Lung microvascular endothelial cell (primary cell): Measurements from ENCODE around the gene IFT43. TPM values are rescaled to one million over a fixed set of nuclear protein-coding genes. Genes with fewer than 3 reads are reported as not detected.

Source experiments
- DNase-seq, 2 donors: peaks; one replicate each; pipeline versions ENCODE4 v3.0.0 to v3.0.0-alpha.2; 2010; ENCODE audit warnings: low read depth in 2 of 2
- total RNA-seq: library from RNA; depleted of rRNA; stranded (reverse); fragments of >200 nt; gene quantifications from 2 replicates; pipeline ENCODE4 v1.2.1, GENCODE V29; 2014

IFT43 gene
- total RNA-seq, 1 donor from 2014 or later = 22.6 TPM

DNA sequence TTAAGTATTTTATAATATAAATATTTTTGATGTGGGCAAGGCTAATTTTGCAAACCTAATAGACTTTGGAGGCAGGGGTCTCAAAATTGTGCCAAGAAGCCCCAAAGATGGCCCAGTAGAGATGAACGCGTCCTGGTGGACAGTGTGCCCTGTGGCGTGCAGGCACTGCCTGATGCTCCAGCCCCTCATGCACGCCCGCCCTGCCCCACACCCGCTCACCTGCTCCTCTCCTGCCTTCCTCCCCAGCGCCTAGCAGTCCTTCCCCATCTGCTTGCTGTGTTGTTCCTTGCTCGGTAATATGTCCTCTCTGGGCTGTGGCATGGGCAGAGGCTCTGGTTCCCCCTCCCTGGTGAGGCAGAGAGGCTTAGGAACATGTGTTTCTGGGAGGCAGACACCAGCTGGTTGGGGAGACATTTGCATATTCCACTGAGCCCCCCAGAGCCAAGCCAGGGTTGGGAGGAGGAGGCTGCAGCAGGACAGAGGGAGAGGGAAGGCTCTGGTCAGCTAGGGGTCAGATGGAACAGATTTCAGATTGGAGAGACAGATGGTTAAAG lies 119.3 kb downstream of the IFT43 start:
- no peak for DNase-seq

DNA sequence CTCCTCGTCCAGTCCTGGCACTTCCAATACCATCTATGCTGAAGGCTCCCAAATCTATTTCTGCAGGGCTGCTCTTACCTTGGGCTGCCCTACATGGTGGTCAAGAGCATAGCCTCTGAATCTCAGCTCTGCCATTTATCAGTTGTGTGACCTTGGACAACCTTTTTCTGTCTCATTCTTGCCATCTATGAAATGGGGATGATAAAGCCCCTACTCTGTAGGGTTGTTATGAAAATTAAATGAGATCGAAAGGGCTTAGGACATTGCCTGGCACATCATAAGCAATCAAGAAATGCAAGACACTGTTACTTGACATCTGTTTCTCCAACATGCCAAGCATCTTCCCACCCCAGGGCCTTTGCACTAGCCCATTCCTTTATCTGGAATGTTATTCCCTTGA lies 120.6 kb downstream of the IFT43 start:
- no peak for DNase-seq

DNA sequence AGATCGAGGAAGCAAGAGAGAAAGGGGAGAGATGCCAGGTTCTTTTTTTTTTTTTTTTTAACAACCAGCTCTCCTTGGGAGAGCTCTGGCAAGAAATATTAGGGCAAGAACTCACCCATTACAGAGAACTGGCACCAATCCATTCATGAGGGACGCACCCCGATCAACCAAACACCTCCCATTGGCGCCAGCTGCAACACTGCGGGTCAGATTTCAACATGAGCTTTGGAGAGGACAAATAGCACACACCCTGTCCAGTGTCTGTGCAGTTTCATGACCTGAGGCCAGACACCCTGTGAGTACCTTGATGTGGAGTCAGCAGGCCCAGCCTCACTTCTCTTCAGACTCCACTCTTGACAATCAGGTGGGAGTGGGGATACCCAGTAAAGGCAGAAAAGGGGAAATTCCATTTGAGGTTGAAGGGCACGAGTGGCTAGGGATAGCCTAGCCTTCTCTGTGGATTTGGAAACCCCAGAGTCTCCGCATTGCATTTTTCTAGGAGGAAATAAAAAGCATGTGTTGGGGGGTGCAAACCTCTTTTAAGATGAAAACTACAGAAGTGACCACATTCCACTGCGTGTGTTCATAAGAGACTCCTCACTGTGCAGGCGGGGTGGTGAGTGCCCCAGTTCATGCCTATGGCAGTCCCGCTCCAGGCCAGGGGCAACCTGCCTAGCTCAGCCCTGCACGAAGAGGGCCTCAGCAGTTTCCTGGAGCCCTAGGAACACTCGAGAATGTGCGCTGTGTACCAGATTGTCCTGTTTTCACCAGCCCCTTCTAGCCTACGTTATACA lies 123.7 kb downstream of the IFT43 start:
- no peak for DNase-seq

DNA sequence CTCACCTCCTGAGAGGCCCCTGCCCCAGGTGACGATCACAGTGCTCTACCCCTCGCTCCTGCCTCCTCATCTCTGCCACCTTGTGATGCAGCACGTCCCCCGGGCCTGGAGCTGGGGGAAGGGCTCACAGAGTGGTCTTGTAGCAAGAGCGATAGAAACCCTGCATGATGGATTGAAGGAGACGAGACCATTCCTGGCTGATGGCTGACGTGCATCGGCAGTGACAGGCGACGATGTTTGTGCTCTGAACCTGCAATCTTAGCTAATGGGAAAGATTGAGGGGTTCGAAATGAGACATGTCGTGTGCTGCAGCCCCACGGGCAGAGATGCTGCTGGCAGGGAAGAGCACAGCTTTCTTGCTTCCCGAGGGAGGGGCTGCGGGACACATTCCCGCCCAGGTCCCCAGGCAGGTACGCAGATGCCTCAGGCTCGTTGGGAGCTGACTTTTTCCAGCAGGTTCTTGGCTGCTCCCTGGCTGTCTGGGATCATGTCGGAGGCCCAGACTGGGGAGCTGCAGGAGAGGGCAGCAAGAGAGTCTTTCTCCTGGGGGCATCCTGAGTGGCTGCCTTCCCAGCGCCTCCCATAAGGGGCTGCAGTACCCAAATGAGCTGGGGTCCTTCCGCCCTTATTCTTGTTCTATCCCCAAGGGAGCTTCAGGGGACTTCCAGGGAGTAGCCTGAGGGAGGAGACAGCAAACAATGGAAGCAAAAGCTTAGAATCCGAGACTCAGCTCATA lies 127.5 kb downstream of the IFT43 start:
- no peak for DNase-seq

DNA sequence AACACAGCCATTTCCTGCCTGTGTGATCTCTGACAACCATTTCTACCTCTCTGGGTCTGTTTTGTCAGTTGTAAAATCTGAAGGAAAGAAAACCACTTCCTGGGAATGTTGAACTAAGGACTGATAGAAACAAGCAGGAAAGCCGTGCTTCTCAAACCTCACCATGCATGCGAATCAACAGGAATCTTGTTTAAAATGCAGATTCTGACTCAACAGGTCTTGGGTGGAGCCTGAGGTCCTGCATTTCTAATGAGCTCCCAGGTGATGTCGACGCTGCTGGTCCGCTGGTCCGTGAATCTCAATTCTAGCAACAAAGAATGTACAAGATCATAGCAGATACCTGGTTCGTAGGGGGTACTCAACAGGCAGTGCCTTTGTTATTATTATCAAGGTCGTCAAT lies 128.1 kb downstream of the IFT43 start:
- DNase-seq = no peak

DNA sequence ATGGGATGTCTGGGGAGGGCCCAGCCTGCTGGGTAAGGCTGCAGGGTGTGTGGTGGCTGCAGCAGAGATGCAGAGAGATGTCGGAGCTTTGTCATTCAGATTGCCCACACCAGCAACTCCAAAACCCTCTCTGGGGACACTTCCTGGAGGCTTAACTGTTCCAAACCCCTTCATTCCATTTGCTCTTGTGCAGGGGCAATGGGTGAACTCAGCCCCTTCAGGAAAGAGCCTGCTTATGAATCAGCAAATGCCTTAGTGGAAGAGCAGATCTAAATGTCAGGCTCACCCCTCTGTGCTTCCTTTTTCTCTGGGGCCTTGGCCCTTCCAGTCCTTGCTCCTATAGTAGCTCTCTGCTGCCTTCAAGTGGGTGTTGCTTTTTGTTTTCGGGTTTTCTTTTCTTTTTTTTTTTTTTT lies 129.5 kb downstream of the IFT43 start:
- DNase-seq = no peak

DNA sequence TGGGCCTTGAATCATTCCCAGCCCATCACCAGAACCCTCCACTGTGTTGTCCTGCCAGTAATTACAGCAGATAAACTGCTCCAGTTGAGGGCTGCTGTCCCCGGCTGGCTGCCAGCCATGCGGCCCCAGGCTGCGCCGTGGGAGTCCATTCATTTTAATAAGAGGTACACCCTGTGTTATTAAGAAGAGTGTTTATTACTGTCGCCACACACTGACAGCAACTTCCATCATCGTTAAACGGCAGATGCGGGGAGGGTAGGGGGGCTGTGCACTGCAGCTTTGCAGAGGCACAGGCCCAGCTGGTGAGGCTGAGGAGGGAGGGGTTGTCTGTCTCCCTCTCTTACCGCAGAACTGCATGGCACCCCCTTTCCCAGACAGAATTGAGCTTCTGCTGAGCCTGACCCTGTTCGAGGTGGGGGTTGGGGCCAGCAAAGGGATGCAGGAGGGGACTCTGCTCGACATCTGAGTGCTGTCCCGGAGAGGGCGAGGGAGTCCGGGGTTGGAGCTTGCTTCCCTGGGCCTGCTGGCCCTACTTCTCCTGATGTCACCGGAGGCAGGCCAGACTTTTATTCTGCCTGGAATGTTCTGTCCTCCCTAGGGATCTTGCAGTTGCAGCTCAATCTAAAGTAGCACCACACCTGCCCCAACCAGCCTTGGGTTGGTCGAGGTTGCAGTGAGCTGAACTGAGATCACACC lies 132.4 kb downstream of the IFT43 start:
- DNase-seq = no peak

DNA sequence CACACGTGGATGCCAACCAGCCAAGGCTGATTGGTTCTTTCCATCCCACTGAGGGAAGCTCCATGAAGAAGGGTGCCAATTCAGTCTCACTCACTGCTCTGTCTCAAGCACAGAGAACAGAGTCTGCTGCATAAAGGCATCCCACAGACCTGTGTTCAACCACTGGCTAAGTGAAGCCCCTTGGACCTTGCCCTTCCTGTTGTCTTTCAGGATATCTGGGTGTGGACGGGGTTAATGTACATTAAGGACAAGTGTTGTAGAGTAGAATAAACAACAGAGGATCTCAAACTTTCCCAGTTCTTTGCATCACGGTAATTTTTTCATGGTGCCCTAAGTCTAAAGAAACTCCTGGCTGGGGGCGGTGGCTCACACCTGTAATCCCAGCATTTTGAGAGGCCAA lies 133.0 kb downstream of the IFT43 start:
- DNase-seq = no peak

DNA sequence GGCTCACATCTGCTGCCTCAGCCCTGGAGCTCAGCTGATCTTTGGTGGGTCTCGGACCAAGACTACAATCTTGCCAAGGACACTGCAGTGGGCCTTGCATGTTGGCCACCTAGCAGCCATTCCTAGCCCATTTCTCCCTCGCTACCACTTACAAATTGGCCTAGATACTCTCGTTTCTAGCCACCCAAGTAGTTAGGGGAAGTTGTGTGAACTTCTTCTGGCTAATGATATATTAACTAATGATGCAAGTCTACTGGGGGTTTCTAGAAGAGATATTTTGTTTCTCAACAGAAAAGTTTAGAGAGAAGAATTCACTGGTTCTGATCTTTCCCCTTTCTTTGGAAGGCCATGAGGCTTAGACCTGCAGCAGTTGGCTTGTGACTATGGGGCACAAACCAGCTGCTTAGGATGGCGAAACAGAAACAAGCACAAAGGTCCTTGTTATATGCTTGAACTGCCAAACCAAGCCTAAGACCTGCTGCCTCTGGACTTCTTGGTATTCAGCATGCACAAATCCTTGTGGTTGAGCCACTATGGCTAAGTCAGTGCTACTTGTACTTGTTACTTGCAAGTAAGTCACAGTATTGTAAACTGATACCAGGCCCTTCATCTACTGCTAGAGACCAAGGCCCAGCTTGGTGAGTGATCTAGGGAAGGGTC lies 135.7 kb downstream of the IFT43 start:
- DNase-seq = no peak

DNA sequence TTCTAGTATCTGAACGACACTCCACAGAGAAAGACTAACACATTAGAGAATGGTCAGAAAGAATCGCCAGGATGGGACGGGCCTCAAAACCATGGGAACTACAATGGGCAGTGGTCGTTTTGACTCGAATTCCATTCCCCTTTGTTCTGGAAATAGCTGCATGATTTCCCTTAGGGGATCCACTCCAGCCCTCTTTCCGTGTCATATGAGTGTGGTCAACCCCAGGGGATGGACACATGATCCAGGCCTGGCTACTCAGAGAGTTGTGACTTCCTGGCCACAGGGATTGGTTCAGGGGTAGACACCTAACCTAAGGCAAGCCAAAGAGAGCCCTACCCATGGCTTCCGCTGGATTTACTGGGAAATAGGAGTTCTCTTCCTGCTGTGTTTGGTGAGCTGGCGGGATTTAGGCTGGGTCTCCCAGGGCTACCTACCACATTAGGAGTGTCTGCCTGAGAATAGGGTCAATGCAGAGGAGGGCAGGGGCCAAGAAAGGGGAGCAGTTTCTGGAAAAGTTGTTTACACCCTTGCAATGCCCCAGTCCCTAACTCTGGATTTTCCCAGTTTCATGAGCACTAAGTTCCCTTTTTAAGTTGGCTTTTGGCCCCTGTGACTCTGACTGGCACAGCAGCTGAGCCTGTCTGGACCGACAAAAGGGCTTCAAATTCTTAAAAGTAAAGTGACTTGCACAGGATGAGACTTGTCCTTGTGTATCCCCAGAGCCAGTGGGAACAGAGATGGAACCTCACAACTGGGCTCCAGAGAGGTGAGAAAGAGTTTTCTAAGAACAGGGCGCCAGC lies 138.1 kb downstream of the IFT43 start:
- no peak for DNase-seq

DNA sequence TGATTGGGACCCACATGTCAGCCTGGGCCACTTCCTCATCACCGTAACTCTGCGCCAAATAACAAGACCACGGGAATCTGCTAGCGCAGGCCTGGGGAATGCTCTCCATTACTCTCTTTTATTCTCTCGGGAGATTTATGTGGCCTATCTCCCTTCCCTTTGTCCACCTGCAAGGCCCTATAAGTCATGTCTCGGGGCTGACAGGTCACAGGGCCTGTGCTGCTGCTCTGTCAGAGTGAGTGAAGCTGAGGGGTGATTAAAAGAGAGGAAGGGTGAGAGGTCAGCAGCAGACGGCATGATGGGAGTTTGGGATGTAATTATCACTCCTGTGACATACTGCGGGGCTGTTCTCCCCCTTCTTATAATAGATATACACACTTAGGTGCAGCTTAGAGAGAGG lies 139.9 kb downstream of the IFT43 start:
- no peak for DNase-seq

DNA sequence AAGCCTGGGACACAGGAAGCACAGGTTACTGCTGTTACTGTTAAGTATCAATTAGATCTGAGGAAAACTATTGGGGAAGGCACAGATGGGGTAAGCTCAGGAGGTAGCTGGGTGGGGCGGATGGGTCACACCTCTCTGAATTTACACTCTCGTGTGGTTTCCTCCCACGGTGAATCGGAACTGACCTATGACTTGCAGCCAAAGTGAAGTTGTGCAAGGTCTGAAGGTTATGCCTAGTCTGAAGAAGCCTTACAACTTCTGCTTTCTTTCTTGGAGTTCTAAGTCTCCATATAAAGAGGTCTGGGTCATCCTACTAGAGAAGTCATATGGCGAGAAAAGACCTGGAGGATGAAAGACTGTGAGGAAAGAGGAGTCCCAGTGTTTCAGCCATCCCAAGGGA lies 140.5 kb downstream of the IFT43 start:
- DNase-seq = no peak

DNA sequence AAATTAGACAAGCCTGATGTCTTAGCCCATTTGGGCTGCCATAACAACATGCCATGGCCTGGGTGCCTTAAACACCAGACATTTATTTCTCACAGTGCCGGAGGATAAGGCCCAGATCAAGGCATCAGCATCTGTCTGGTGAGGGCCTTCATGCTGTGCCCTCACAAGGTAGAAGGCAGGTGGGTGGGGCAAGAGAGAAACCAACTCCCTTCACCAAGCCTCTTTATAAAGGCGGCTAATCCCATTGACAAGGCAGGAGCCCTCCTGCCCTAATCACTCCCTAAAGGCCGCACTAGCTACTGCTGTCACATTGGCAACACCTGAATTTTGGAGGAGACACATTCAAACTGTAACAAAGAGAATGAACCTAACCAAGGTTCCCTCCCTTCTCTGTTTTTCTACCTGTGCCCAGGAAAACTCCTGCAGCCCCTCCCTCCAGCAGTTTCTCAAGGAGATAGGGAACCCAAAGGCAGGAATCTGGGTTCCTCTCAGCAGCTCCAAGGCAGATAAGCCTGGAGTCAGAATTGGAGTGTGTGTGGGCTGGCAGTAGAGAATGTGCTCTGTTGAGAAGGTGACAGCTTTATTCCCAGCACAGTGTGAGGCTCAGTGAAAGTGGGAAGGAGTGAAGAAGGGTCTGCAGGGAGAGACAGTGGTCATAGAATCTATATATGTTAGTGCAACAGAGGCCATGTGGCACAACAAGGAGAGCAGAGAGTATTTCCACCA lies 144.5 kb downstream of the IFT43 start:
- no peak for DNase-seq

DNA sequence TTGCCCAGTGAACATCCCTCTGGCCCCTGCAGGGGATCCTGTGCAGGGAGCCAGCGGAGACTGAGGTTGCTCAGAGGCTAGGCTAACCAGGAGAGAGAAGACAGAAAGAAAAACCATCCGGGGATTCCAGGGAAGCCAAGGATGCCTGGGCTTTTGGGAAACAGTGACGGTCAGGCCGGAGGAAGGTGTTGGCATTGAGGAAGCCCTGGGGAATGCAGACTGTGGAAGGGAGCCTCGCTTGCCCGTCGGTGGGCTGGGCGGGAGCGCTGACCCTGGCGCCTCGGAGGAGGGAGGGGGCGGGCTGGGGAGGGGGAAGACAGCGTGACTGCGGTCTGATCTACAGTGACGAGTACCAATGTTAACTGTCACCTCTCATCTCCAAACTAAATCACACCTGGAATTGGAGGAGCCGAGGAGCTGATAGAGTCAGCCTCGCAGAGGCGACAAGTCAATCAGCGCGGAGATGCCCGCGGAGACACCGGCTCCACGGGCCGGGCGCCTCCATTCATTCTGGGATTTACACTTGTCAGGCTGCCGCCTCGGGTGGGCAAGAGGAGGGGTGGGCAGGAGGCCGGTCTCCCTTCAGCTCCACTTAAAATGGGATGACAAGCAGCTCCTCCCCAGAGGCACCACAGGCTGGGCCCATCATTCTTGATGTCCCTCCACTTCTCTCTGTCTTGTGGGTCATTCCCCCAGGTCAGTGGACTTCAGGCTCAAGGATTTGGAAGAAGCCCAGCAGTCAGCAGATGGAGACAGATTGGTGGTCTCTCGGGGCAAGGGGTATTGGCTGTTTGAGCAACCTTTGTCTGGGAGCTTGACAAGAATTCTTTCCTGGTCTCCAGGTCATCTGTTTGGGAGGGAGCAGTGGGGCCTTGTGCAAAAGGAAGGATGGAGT lies 145.8 kb downstream of the IFT43 start:
- DNase-seq = no peak

DNA sequence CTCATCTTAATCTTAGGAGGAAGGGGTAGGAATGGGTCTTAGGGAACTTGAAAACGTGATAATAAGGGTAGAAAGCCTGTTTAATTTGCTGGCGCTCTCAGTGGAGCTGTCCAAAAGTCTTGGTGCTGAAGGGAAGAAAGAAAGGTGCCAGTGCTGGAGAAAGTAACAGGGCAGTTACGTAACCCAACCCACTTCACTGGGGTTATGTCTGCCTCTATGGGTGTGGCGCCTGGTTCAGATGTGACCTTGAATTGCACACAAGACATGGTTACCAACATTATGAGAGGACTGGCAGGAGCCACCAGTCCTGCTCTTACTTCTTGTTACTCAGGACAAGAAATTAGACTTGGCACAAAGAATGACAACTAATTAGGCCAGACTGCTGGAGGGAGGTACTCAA lies 147.5 kb downstream of the IFT43 start:
- peak; percentile 35 to 40 for DNase-seq
